ENCODE measurements around the gene FOXO1. TPM values are rescaled to one million over a fixed set of nuclear protein-coding genes. Genes with fewer than 3 reads are reported as not detected.
A peak's percentile ranks its signal among the peaks of the same experiment; 100 is the strongest.

Gene FOXO1
- total RNA-seq, 6 experiments from 2014 or later, result 12.3 to 27.7 (median 14.6) TPM

DNA sequence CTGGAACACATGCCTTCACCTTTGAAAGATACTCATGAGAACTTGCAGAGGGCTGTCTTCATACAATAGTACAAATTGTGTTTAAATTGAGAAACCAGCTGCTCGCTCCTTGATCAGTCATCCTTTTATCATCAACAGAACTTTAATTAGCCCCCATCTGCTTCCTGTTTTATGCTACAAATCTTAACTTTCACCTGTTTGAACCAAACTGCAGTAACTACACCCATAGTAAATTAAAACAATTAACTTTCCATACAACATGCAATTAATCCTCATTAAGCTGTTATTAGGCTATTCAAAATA is 85.2 kb downstream of the FOXO1 start:
- peaks cover 0 to 30% (median 2%) of the 10 kb centered on the region in 4 donors for H3K4me1 ChIP-seq
- ATAC-seq, result no peak

GRCh38 chr13:40580566-40581276 is 85.7 kb downstream of the FOXO1 start:
- intact Hi-C loops (cut with DNase I), result no loop called here
- TF ChIP-seq POLR2A (IDR thresholded peaks at IDR 0.05) (no peak), CTCF (IDR thresholded peaks at IDR 0.05) (no peak)
- 75% methylated on average over 6 of the region's 7 CpGs for WGBS (ENCODE audit: insufficient coverage, low coverage, low lambda C conversion rate, missing lambda C conversion rate)
- no peak for DNase-seq
- Histone ChIP-seq H3K4me3 (no peak overlapping the region), H3K27me3 (no peaks in the 10 kb centered on the region), H3K4me1 (peaks cover 0 to 25% (median 0%) of the 10 kb centered on the region in 4 donors), H3K27ac (no peak overlapping the region), H3K9me3 (peaks cover 0 to 5% (median 0%) of the 10 kb centered on the region in 4 donors), H3K36me3 (no peaks in the 10 kb centered on the region)
- peak in 1 of 4 donors; percentile 11 for ATAC-seq

More for the DNA sequence above, 85.2 kb downstream of the FOXO1 start:
- TF ChIP-seq POLR2A (IDR thresholded peaks at IDR 0.05) (no peak), CTCF (IDR thresholded peaks at IDR 0.05) (no peak)
- Histone ChIP-seq H3K4me3 (no peak overlapping the region), H3K9me3 (peaks cover 0 to 5% (median 0%) of the 10 kb centered on the region in 4 donors), H3K27ac (no peak overlapping the region), H3K36me3 (no peaks in the 10 kb centered on the region), H3K27me3 (no peaks in the 10 kb centered on the region)
- 50% methylated on average over 1 of the region's 1 CpG for WGBS (ENCODE audit: insufficient coverage, low coverage, low lambda C conversion rate, missing lambda C conversion rate)
- DNase-seq, result no peak
- intact Hi-C loops (cut with DNase I), result no loop called here

DNA sequence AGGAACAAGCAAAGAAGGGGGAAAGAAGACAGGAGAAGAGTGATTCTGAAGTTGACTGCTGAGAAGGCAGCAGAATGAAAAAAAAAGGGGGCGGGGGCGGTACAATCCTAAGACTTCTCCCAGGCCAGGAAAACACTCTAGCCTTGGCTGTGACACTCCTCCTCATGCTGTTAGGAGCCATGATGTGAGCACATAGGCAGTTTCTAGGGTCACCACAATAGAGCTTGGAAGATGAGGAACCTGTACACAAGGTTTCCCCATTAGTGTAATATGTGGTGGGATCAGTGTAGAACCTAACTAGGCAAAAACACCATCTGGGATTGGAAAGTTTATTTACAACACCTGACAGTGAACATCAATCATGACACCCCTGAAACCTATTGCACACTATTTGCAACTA is 86.9 kb downstream of the FOXO1 start:
- DNase-seq, result no peak
- Histone ChIP-seq H3K27me3 (no peaks in the 10 kb centered on the region), H3K36me3 (no peaks in the 10 kb centered on the region), H3K27ac (no peak overlapping the region), H3K4me3 (no peak overlapping the region), H3K4me1 (peaks cover 0 to 26% (median 3%) of the 10 kb centered on the region in 4 donors), H3K9me3 (peaks cover 0 to 5% (median 0%) of the 10 kb centered on the region in 4 donors)
- no peak for ATAC-seq
- no peak for TF ChIP-seq POLR2A (IDR thresholded peaks at IDR 0.05)
- no peak for TF ChIP-seq CTCF (IDR thresholded peaks at IDR 0.05)
- WGBS (ENCODE audit: insufficient coverage, low coverage, low lambda C conversion rate, missing lambda C conversion rate), result 95% methylated on average over 2 of the region's 2 CpGs
- intact Hi-C loops (cut with DNase I), result no loop called here

DNA sequence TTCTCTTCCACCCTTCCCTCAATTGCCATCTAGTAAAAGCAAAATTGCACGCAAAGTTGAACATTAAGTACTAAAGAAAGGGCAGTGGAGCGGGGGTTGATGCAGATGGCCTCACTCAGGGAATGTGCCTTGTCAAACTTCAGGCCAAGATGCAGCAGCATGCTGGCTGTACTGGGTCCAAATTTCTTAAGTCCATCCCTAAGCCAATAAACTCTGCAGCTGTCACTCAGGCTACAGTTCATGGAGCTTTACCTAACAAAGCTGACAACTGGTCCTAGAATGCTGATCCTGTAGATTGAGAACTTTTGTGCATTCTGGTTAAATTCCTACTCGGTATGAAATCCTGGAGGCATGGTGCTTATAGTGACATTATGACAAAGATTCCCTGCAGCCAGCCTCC is 88.4 kb downstream of the FOXO1 start:
- DNase-seq, result no peak
- ATAC-seq, result peak in 3 of 4 donors; percentile 17 to 52 (median 30)
- intact Hi-C loops (cut with DNase I), result no loop called here
- Histone ChIP-seq H3K27me3 (no peaks in the 10 kb centered on the region), H3K27ac (no peak overlapping the region), H3K4me1 (peaks cover 0 to 40% (median 6%) of the 10 kb centered on the region in 4 donors), H3K9me3 (peaks cover 0 to 3% (median 0%) of the 10 kb centered on the region in 4 donors), H3K4me3 (no peak overlapping the region), H3K36me3 (no peaks in the 10 kb centered on the region)
- TF ChIP-seq POLR2A (IDR thresholded peaks at IDR 0.05) (no peak), CTCF (IDR thresholded peaks at IDR 0.05) (no peak)
- 100% methylated on average over 2 of the region's 3 CpGs for WGBS (ENCODE audit: insufficient coverage, low coverage, low lambda C conversion rate, missing lambda C conversion rate)
